ENCODE data around the gene CBLN2.
A peak's percentile ranks its signal among the peaks of the same experiment; 100 is the strongest.

The CBLN2 gene

DNA sequence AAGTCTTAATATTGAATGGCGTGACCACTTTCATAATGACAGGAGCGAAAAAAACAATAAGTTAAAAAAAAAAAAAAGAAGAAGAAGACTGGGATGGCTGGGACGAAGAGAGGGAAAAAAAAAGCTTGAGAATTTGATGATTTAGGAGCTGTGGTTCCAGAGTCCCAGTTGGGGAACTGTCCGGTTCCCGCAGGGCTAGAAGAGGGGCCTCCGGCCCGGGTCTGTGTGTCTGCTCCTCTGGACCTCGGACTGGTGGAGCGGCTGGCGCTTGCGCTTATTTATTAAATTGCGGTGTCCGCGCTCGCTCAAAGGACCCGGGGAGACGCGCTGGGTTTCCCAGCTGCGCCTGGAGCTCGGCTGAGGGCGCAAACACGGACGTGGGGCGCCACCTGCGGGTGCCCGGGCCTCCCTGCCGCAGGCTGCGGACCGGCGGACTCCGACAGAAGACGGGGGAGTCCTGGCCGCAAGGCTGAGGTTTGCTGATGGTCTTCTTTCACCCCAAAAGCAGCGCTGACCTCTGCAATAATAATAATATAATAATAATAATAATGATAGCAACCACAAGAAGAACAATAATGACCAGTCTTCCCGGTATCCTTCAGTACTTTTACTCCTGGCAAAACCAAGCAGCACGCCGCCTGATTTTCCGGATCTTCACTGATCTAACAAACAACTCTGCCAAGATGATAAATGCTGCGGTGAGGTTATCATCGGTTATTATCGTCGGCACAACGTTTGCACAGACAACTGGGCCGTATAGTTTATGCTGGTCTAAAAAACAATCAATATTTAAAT, at the start of gene CBLN2:
TSS of gene CBLN2 (minus strand) at position 251 of the 795 bp plus-strand sequence. CDS start 2,182 bp downstream, outside the sequence.
- peak; percentile 86 for DNase-seq

DNA sequence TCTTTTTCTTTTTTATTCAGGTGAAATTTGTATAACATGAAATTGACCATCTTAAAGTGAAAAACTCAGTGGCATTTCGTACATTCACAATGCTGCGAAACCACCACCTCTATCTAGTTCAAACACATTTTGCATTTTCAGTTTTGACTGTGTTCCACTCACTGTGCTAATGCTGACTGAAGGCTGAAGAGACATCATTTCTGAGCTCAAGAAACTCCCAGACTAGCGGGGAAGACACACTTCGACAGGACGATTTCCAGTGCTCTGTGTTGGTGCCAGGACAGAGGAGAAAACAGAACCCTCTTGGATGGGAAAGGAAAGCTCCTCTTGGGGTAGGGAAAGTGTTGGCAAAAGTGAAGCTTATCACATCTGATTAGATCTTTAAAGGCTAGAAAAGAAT, 44.2 kb upstream of the CBLN2 start:
- no peak for DNase-seq

DNA sequence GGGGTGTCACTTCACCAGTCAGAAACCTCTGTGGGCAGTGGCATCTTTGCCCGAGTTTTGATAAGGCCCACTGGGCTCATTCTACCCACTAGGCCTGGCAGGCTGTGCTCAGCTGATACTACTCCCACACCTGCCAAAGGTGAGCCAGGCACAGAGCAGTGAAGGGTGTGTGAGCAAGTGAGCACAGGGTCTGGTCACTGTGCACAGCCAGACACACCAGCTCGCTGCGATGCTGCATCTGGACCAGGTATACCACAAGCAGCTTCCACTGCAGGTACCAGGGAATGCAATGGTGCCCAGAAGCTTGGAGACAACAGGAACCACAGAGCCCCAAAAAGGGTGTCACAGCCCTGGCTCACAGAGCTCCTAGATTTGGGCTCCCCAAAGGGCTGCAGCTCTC, 40.6 kb upstream of the CBLN2 start:
- DNase-seq = no peak

DNA sequence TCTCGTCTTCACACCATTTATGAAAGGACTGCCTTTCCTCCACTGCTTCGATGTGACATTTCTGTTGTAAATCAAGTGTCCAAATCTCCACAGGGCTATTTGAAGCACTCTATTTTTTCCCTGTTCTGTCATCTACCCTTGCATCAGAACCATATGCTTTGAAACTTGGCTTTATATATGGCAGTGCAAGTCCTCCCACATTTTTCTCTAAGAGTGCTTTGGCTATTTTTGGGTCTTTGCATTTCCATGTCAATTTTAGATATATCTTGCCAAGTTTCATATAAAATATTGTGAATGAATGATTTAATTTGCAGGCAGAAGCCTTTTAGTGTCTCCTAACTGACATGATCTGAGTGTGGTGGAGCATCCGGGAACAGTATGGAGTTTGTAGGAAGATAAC, 37.8 kb upstream of the CBLN2 start:
- no peak for DNase-seq

DNA sequence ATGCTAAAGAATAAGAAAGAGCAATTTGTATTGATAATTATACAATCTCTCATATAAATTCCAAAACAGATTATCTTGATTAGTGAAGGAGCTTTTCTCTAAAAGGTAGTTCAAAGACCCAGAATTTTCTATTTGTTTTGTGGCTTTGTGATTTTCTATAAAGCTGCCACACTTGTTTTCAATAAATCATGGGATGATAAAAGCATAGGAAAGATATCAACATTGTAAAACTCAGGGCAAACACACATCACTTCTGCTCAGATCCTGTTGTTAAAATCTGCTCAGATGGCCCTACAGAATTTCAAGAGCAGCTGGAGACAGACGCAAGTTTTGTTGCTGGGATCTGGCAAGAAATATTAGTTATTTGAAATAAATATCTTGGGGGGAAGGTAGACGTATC, 28.8 kb upstream of the CBLN2 start:
- no peak for DNase-seq

DNA sequence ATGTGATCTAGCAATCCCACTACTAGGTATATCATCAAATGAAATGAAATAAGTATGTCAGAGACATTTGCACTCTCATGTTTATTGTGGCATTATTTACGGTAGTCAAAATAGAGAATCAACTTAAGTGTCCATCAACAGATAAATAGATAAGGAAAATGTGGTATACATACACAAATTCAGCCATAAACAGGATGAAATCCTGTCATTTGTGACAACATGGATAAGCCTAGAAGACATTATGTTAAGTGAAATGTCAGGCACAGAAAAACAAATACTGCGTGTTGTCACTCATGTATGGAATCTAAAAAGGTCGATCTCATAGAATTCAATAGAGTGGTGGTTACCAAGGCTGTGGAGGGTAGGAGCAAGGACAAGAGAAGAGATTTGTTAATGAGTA, 22.1 kb upstream of the CBLN2 start:
- DNase-seq = no peak

DNA sequence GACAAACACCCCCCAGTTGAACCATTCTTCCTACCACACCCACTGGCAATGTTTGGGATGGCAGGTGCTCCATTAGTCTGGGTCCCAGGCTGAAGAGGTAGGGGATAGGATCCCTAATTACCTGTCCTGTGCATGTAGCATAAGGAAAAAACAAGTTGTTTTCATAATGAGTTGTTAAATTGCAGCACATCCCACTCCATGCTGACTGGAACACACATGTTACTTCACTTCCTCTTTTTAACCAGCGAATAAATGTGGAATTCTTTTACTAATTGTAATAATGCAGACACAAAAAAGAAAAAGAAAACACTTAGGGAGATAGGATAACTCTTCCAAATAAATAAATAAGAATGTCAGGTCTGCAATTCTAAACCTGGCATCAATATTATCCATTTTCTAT, 11.8 kb upstream of the CBLN2 start:
- no peak for DNase-seq

DNA sequence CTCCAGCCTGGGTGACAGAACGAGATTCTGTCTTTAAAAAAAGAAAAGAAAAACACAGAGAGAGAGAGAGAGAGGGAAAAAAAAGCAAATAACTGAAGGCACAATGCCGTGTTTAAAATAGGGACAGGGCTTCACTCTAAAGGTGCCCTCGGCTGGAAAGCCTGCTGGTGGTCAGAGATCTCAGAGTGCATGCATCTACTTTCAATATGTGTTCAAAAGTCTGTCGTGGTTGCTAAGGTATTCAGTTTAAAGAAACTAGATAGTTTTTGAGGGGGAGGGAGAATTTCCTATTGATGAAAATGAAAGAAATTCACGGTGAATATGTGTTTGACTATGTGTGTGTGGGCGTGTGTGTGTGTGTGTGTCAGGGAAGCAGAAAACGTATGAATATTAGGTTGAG, 11.0 kb upstream of the CBLN2 start:
- DNase-seq = no peak

DNA sequence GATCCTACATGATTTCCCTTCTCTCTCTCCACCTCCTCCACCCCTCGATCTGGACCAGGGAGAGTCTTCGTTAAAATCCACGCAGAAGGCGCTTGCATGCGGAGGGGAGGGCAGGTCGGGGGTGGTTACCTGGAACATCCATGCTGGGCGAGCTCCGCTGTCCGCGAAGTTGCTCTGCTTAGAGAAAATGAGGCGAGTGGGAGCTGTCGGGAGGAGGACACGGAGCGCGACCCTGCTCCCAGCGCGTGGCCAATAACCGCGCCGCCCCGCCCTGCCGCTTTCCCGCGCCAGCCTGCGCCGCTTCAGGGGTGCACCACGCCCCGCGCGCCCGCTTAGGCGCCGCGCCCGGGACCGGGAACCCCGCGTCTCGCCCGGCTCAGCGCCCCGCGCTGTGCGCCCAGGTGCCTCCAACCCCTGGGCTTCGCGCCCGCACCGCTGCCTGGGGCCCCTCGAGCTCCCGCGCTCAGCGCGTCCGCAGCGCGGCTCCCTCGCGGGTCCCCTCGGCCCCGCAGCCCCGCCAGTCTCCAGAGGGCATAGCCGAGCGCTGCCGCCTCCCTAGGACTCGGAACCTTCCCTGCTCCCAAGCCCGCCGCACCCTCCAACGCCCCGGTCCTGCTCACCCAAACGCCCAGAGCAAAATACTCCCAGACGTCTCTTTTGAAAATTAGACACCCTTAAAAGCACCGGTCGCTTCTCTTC, 636 bp downstream of the CBLN2 start:
- no peak for DNase-seq

DNA sequence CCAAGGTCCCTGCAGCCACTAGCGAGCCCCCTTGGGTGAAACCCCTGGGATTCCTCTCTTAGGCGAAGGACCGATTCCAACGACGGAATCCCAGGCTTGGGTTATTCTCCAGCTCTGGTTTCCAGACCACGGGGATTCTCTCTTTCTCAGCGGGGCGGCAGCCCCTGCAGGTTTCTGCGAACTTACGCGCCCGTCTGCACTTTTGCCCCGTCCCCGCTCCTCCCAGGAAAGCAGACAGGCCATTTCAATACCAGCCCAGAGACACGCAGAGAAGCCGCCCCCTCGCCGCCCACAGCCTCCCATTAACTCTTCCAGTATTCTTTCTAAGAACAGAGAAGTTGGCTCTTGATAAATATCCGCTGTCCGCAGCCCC, 1.2 kb downstream of the CBLN2 start:
- no peak for DNase-seq

DNA sequence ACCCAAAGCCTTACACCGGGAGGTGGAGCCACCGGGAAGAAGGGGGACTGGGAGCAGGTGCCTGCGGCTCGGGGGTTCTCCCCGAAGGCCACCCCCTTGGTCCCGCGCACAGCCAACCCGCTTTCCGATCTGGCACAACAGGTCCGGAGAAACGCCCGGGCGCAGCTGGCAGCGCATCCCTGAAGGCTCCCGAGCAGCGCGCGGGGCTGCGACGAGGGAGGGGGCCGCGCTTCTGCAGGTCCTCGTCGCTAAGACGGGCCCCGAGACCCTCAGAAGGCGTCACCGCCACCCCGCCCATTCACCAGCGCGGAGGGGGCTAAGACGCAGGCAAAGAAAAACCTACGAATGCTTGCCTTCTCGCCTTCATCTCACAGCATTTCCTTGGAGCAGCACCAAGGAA, 1.8 kb downstream of the CBLN2 start:
- no peak for DNase-seq

DNA sequence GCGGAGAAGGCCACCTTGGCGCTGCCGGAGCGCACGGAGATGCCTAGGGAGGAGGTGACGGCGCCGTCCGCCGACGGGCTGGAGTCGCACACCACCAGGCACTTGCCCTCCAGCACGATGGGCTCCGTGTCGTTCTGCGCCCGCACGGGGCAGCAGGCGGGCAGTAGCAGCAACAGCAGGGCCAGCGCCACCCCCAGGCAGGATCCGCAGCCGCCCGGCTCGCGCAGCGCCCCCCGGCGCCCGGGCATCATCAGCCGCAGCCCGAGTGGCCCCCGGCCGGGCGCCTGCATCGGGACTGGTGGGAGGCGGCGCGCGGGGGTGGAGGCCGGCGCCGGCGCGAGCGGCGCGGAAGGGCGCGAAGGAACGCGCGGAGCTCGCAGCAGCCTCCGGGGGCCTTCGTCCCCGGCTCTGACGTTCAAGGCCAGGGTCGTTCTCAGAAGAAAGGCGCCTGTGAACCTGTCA, 2.2 kb downstream of the CBLN2 start:
- DNase-seq = no peak

DNA sequence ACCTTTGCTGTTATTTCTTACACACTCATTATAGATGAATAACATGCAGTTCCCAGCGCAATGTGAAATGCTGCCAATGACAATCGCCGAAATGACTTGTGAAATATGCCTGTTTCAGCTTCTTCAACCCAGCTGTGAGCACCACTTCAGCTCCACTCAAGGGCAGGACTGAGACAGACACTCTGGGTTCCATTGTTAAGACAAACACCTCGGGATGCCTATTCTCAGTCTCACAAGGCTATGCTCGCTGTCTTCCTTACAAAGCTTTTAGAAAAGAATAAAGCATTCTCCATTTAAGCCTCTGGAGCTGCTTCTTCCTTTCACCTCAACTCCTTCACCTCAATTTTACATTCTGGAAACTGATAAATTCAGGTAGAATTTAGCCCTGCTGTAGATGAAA, 4.2 kb downstream of the CBLN2 start:
- DNase-seq = no peak

DNA sequence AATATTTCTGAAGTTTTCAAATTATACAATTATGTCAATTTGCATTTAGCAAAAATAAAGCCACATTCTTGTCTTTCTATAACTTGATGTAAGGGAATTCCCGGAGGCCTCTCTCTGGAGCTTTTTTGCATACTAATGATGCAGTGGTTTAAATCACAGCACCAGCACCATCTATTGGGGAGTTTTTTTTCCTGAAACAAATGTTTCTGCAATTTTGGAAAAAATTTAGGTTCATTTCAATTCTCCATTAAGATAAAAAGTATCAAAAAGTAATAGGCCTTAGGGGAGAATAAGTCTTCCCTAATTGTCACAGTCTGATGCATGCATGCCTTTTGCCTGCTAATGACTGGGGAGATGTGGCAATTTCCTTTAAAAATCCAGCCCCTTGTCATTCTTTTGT, 13.5 kb downstream of the CBLN2 start:
- no peak for DNase-seq

DNA sequence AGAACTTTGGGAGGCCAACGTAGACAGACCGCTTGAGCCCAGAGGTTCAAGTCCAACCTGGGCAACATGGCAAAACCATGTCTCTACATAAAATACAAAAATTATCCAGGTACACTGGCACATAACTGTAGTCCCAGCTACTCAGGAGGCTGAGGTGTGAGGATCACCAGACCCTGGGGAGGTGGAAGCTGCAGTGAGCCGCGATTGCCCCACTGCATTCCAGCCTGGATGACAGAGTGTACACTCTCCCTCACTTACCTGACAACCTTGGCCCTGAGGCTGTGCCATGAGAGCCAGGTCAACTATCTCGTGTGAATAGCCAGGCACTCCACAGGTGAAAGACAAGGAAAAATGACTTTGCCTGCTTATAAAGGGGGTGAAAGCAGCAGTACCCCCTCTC, 39.3 kb downstream of the CBLN2 start:
- no peak for DNase-seq

DNA sequence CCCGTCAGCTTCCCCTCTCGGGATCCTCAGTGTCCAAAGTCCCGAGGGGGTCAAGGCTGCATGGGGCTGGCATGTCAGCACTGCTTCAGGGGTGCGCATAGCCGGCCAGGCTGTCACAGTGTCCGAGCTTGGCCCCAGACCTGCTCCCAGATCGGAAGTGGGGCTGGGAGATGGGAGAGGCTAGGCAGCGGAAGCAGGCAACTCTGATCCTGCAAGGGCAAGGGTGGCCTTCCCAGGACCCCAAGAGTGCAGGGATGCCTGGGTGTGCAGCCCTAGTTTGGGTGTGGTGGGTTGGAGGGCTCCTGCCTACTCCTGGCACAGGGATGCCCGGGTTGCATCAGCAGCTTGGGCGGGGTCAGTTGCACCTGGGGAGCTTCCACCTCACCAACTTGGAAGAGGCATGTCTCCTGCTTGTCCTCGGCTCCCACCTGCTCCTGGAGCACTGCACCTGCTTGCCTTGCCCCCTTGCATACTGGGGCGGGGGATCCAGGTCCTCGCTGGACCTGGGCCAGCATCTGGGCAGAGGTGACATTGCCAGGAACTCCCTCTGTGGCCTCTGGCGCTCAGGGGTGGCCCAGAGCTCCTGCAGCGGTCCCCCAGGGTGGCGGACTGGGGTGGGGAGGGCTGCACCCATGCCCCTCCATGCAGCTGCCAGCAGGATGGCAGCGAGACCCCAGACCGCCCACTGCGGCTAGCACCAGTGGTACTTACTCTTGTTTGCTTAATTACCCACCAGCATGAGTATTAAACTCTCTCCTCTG, 41.3 kb downstream of the CBLN2 start:
- DNase-seq = no peak

DNA sequence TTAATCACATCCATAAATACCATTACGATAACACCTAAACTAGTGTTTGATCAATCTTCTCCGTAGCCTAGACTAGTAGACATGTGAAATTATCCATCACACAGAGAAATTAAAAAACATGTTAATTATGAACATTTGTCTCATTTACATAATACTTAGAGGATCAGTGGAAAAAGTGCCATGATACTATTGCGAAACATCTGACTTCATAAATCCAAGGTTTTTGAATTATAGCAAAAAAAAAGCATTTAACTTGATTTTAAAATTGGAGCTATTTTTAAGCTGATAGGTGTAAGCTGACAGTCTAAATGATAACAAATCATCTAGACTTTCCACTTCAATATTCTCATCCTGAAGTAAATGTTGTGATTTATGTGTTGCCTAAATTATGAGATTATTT, 51.6 kb downstream of the CBLN2 start:
- DNase-seq = no peak

All from right forelimb (tissue), 1 donor.